MCF 10A (cell line): Measurements from ENCODE around the gene FANCL. TPM values are rescaled to one million over a fixed set of nuclear protein-coding genes. Genes with fewer than 3 reads are reported as not detected.
A peak's percentile ranks its signal among the peaks of the same experiment; 100 is the strongest.

ENCODE experiments used
- BruUV-seq: library from RNA; stranded (reverse); fragments of 400-500 nt; replicated peaks from 2 replicates; lab custom pipeline; 2021; lab: Mats Ljungman, UMichigan
- CTCF ChIA-PET: fragments of 300-600 bp; sonication (Branson Sonifier 250); formaldehyde crosslinking; extraction: SDS; loops from one replicate; lab custom pipeline; 2021; ENCODE audit warnings: antibody characterized with exemption, inconsistent platforms; lab: Yijun Ruan, JAX
- POLR2A ChIA-PET: fragments of 300-600, 350-650 bp; sonication (Branson Sonifier 250); formaldehyde crosslinking; extraction: SDS; loops from one replicate; lab custom pipeline; 2020; ENCODE audit warnings: antibody characterized with exemption, inconsistent platforms; lab: Yijun Ruan, JAX
- DNase-seq: peaks from one replicate; pipeline ENCODE4 v3.0.0-alpha.2; 2018; ENCODE audit not compliant: unreplicated experiment
- H3K27ac Mint-ChIP-seq: one replicate; pipeline ENCODE4 v1.8.0; 2022; ENCODE audit warnings: mild to moderate bottlenecking, low read depth, mixed read lengths; ENCODE audit not compliant: unreplicated experiment
- H3K27me3 Mint-ChIP-seq: one replicate; pipeline ENCODE4 v1.8.0; 2022; ENCODE audit warnings: mixed read lengths; ENCODE audit not compliant: insufficient read depth, unreplicated experiment
- H3K36me3 Mint-ChIP-seq: one replicate; pipeline ENCODE4 v1.8.0; 2022; ENCODE audit warnings: mild to moderate bottlenecking, moderate library complexity, mixed read lengths; ENCODE audit not compliant: insufficient read depth, unreplicated experiment
- H3K4me1 Mint-ChIP-seq: one replicate; pipeline ENCODE4 v1.8.0; 2022; ENCODE audit warnings: mixed read lengths; ENCODE audit not compliant: insufficient read depth, unreplicated experiment
- H3K4me3 Mint-ChIP-seq: one replicate; pipeline ENCODE4 v1.8.0; 2022; ENCODE audit warnings: mild to moderate bottlenecking, moderate library complexity, mixed read lengths; ENCODE audit not compliant: unreplicated experiment
- H3K9me3 Mint-ChIP-seq: one replicate; pipeline ENCODE4 v1.8.0; 2022; ENCODE audit warnings: mixed read lengths; ENCODE audit not compliant: unreplicated experiment
- intact Hi-C: fragments of 100-400 bp; cut with micrococcal nuclease; formaldehyde crosslinking; loops from 2 replicates; pipeline ENCODE4 v1.14.1; 2022
- total RNA-seq: library from RNA; stranded (reverse); gene quantifications from 2 replicates; pipeline ENCODE4 v1.2.3, GENCODE V29; 2022
- TF ChIP-seq, protein P1 (sequence below): fragments of 200-600 bp; IDR thresholded peaks from one replicate; pipeline ENCODE4 v1.8.0; 2022; ENCODE audit warnings: antibody characterized with exemption, mild to moderate bottlenecking; ENCODE audit not compliant: unreplicated experiment

The FANCL gene
- total RNA-seq, 1 experiment from 2014 or later, result 10.8 TPM

GRCh38 chr2:58235170-58235569 is 6.0 kb downstream of the FANCL start:
- no peak for DNase-seq
- Mint-ChIP-seq H3K27me3 (no peaks in the 10 kb centered on the region), H3K4me3 (no peak overlapping the region), H3K9me3 (peaks cover 13% of the 10 kb centered on the region), H3K4me1 (peaks cover 41% of the 10 kb centered on the region), H3K36me3 (peaks cover 6% of the 10 kb centered on the region), H3K27ac (no peak overlapping the region)
- intact Hi-C loops, result no loop called here
- BruUV-seq, result no TSS peak
- CTCF ChIA-PET, result no interaction called here
- TF ChIP-seq, protein P1, sequence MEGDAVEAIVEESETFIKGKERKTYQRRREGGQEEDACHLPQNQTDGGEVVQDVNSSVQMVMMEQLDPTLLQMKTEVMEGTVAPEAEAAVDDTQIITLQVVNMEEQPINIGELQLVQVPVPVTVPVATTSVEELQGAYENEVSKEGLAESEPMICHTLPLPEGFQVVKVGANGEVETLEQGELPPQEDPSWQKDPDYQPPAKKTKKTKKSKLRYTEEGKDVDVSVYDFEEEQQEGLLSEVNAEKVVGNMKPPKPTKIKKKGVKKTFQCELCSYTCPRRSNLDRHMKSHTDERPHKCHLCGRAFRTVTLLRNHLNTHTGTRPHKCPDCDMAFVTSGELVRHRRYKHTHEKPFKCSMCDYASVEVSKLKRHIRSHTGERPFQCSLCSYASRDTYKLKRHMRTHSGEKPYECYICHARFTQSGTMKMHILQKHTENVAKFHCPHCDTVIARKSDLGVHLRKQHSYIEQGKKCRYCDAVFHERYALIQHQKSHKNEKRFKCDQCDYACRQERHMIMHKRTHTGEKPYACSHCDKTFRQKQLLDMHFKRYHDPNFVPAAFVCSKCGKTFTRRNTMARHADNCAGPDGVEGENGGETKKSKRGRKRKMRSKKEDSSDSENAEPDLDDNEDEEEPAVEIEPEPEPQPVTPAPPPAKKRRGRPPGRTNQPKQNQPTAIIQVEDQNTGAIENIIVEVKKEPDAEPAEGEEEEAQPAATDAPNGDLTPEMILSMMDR, result no peak
- POLR2A ChIA-PET, result no interaction called here

- no peak overlapping the region for H3K27ac Mint-ChIP-seq
- H3K27me3 Mint-ChIP-seq, result no peaks in the 10 kb centered on the region
- ChIA-PET POLR2A (interaction anchor here (0.7 kb wide), 1 partner anchor 667 kb away, joined by 3 read pairs; no protein-coding TSS in a partner anchor), CTCF (no interaction called here)
- H3K4me1 Mint-ChIP-seq, result peaks cover 12% of the 10 kb centered on the region
- peaks cover 6% of the 10 kb centered on the region for H3K36me3 Mint-ChIP-seq
- no TSS peak for BruUV-seq
- no peak overlapping the region for H3K4me3 Mint-ChIP-seq
- TF ChIP-seq, protein P1, result no peak
- no peak for DNase-seq
- intact Hi-C loops, result no loop called here
- H3K9me3 Mint-ChIP-seq, result no peaks in the 10 kb centered on the region
These were observed 12.8 kb downstream of the FANCL start for GRCh38 chr2:58228299-58228698.

- Mint-ChIP-seq H3K4me3 (no peak overlapping the region), H3K4me1 (peaks cover 10% of the 10 kb centered on the region), H3K27me3 (no peaks in the 10 kb centered on the region), H3K36me3 (peaks cover 6% of the 10 kb centered on the region), H3K27ac (no peak overlapping the region), H3K9me3 (no peaks in the 10 kb centered on the region)
- ChIA-PET CTCF (interaction anchor here (0.6 kb wide), 1 partner anchor 40 kb away, joined by 3 read pairs; no protein-coding TSS in a partner anchor), POLR2A (no interaction called here)
- no TSS peak for BruUV-seq
- TF ChIP-seq, protein P1, result no peak
- no peak for DNase-seq
- intact Hi-C loops, result no loop called here
These were observed 13.8 kb downstream of the FANCL start for GRCh38 chr2:58227171-58227917.

- Mint-ChIP-seq H3K9me3 (no peaks in the 10 kb centered on the region), H3K36me3 (peaks cover 11% of the 10 kb centered on the region), H3K27me3 (no peaks in the 10 kb centered on the region), H3K4me1 (peaks cover 6% of the 10 kb centered on the region), H3K4me3 (no peak overlapping the region), H3K27ac (no peak overlapping the region)
- TF ChIP-seq, protein P1, result no peak
- no TSS peak for BruUV-seq
- ChIA-PET POLR2A (no interaction called here), CTCF (no interaction called here)
- intact Hi-C loops, result no loop called here
- DNase-seq, result peak; percentile 8
These were observed 19.2 kb downstream of the FANCL start for GRCh38 chr2:58221909-58222308.
